SK-N-SH (cell line): ENCODE results near the gene SERINC2. TPM values are rescaled to one million over a fixed set of nuclear protein-coding genes. Genes with fewer than 3 reads are reported as not detected.

Experiments used
- CTCF ChIA-PET: fragments of 300-600, 350-600 bp; formaldehyde crosslinking; extraction: SDS; loops from one replicate; lab custom pipeline; 2021; lab: Yijun Ruan, JAX
- POLR2A ChIA-PET: fragments of 350-600 bp; sonication (Branson Sonifier 250); formaldehyde crosslinking; extraction: SDS; loops from one replicate; lab custom pipeline; 2020; ENCODE audit warnings: antibody characterized with exemption, inconsistent platforms; lab: Yijun Ruan, JAX
- DNase-seq: peaks from one replicate; pipeline ENCODE4 v3.0.0; 2012
- H2AFZ ChIP-seq: fragments of 200-600 bp; sonication (generic); 2 replicates; pipeline ENCODE4 v1.8.1; 2016; ENCODE audit warnings: antibody characterized with exemption, mild to moderate bottlenecking, low read depth
- H3F3A ChIP-seq: fragments of 200-600 bp; sonication (generic); replicated peaks from 2 replicates; pipeline ENCODE3; 2016; ENCODE audit warnings: antibody characterized with exemption, mild to moderate bottlenecking; ENCODE audit not compliant: insufficient read depth
- H3K27ac ChIP-seq, 2 experiments: fragments of 200-500 bp in 1 of 2; fragments of 200-600 bp in 1 of 2; sonication (Bioruptor generic) in 1 of 2; sonication (generic), shearing (Covaris generic) in 1 of 2; 2 replicates each; pipeline versions ENCODE4 v1.5.1 to v1.6.1; 2014 to 2016; ENCODE audit warnings: low read depth in 2 of 2, inconsistent platforms in 1 of 2, low read length in 1 of 2, mild to moderate bottlenecking in 1 of 2, mixed read lengths in 1 of 2
- H3K27me3 ChIP-seq: fragments of 200-600 bp; sonication (generic), shearing (Covaris generic); 2 replicates; pipeline ENCODE4 v1.6.1; 2016; ENCODE audit warnings: mixed run types; ENCODE audit not compliant: insufficient read depth
- H3K36me3 ChIP-seq, 2 experiments: fragments of 200-500 bp in 1 of 2; fragments of 200-600 bp in 1 of 2; sonication (Bioruptor generic) in 1 of 2; sonication (generic) in 1 of 2; replicated peaks in 1 of 2; 2 replicates each; pipeline versions ENCODE3 to v1.5.1; 2014 to 2016; ENCODE audit warnings: low read length in 1 of 2, mild to moderate bottlenecking in 1 of 2; ENCODE audit not compliant: insufficient read depth in 2 of 2, control insufficient read depth in 1 of 2
- H3K4me1 ChIP-seq, 2 experiments: fragments of 200-500 bp in 1 of 2; fragments of 200-600 bp in 1 of 2; sonication (Bioruptor generic) in 1 of 2; sonication (generic), shearing (Covaris generic) in 1 of 2; 2 replicates each; pipeline versions ENCODE4 v1.5.1 to v1.6.1; 2014 to 2016; ENCODE audit warnings: low read depth in 1 of 2, low read length in 1 of 2, mixed run types in 1 of 2; ENCODE audit not compliant: insufficient read depth in 2 of 2, control insufficient read depth in 1 of 2
- H3K4me2 ChIP-seq: fragments of 200-600 bp; sonication (generic), shearing (Covaris generic); 2 replicates; pipeline ENCODE4 v1.6.1; 2017; ENCODE audit warnings: mixed run types
- H3K4me3 ChIP-seq, 2 experiments: fragments of 200-500 bp in 1 of 2; fragments of 200-600 bp in 1 of 2; sonication (Bioruptor generic) in 1 of 2; sonication (generic), shearing (Covaris generic) in 1 of 2; 2 replicates each; pipeline versions ENCODE4 v1.5.1 to v1.8.1; 2014 to 2016; ENCODE audit warnings: low read depth in 2 of 2, inconsistent platforms in 1 of 2, low read length in 1 of 2, mild to moderate bottlenecking in 1 of 2, mixed read lengths in 1 of 2, moderate library complexity in 1 of 2
- H3K79me2 ChIP-seq: fragments of 200-600 bp; sonication (generic); 2 replicates; pipeline ENCODE4 v1.8.1; 2017; ENCODE audit warnings: mild to moderate bottlenecking; ENCODE audit not compliant: insufficient read depth
- H3K9ac ChIP-seq: fragments of 200-600 bp; sonication (generic); 2 replicates; pipeline ENCODE4 v1.6.1; 2017; ENCODE audit warnings: mixed run types
- H3K9me2 ChIP-seq: fragments of 200-600 bp; sonication (generic); 2 replicates; pipeline ENCODE4 v1.6.1; 2017; ENCODE audit warnings: mixed run types
- H3K9me3 ChIP-seq: fragments of 200-600 bp; sonication (generic); 2 replicates; pipeline ENCODE4 v1.6.1; 2017; ENCODE audit warnings: mixed run types, mild to moderate bottlenecking, moderate library complexity
- H4K20me1 ChIP-seq: fragments of 200-600 bp; sonication (generic); 2 replicates; pipeline ENCODE4 v1.6.1; 2017; ENCODE audit warnings: mild to moderate bottlenecking, mixed run types; ENCODE audit not compliant: insufficient read depth
- CHD2 ChIP-seq: fragments of 150-350 bp; IDR thresholded peaks from 2 replicates; pipeline ENCODE4 v1.6.1; 2018; ENCODE audit warnings: low read length; ENCODE audit not compliant: partially characterized antibody
- EP300 ChIP-seq, 2 experiments: IDR thresholded peaks; 2 replicates each; pipeline versions ENCODE4 v1.4.0 to v1.6.1; 2012; ENCODE audit warnings: borderline replicate concordance in 1 of 2, low read depth in 1 of 2, low read length in 1 of 2
- EZH2phosphoT487 ChIP-seq: fragments of 200-600 bp; sonication (generic); IDR thresholded peaks from 2 replicates; pipeline ENCODE4 v1.6.1; 2017; ENCODE audit warnings: low read depth, mixed run types, mild to moderate bottlenecking, antibody characterized with exemption, moderate library complexity, borderline replicate concordance
- FOSL2 ChIP-seq: IDR thresholded peaks from 2 replicates; pipeline ENCODE4 v1.4.0; 2012; ENCODE audit warnings: low read depth, mild to moderate bottlenecking, moderate library complexity, borderline replicate concordance
- FOXJ3 ChIP-seq: sonication (generic); formaldehyde crosslinking; IDR thresholded peaks from 2 replicates; pipeline ENCODE4 v1.5.1; 2020; ENCODE audit warnings: mild to moderate bottlenecking, missing genetic modification reagents
- FOXM1 ChIP-seq: IDR thresholded peaks from 2 replicates; pipeline ENCODE4 v1.4.0; 2012; ENCODE audit warnings: low read depth, mild to moderate bottlenecking
- GATA2 ChIP-seq: sonication (generic); formaldehyde crosslinking; IDR thresholded peaks from 2 replicates; pipeline ENCODE4 v1.5.0; 2020; ENCODE audit warnings: mild to moderate bottlenecking, missing genetic modification reagents
- IRF3 ChIP-seq: fragments of 150-350 bp; IDR thresholded peaks from 2 replicates; pipeline ENCODE4 v1.6.1; 2016; ENCODE audit warnings: mild to moderate bottlenecking, low read depth, low read length
- JUND ChIP-seq: IDR thresholded peaks from 2 replicates; pipeline ENCODE4 v1.4.0; 2012
- MAX ChIP-seq: IDR thresholded peaks from 2 replicates; pipeline ENCODE4 v1.4.0; 2012; ENCODE audit warnings: low read depth
- MEF2A ChIP-seq: IDR thresholded peaks from 2 replicates; pipeline ENCODE4 v1.4.0; 2012; ENCODE audit warnings: low read depth, borderline replicate concordance
- NFIC ChIP-seq: IDR thresholded peaks from 2 replicates; pipeline ENCODE4 v1.4.0; 2012; ENCODE audit warnings: borderline replicate concordance
- POLR2AphosphoS5 ChIP-seq: IDR thresholded peaks from 2 replicates; pipeline ENCODE4 v1.6.1; 2012; ENCODE audit warnings: low read depth, low read length
- RAD21 ChIP-seq: IDR thresholded peaks from 2 replicates; pipeline ENCODE4 v1.6.1; 2012; ENCODE audit warnings: mild to moderate bottlenecking, low read length
- RCOR1 ChIP-seq: fragments of 150-350 bp; IDR thresholded peaks from 2 replicates; pipeline ENCODE4 v1.6.1; 2017; ENCODE audit warnings: antibody characterized with exemption, low read length
- RFX5 ChIP-seq: IDR thresholded peaks from 2 replicates; pipeline ENCODE4 v1.6.1; 2012; ENCODE audit warnings: mild to moderate bottlenecking, improper control_type of control experiment, low read length
- SIN3A ChIP-seq: IDR thresholded peaks from 2 replicates; pipeline ENCODE4 v1.6.1; 2012; ENCODE audit warnings: low read depth, mild to moderate bottlenecking, low read length, moderate library complexity, borderline replicate concordance
- SMC3 ChIP-seq: IDR thresholded peaks from 2 replicates; pipeline ENCODE4 v1.6.1; 2012; ENCODE audit warnings: low read depth, low read length, improper control_type of control experiment
- WGBS: methylation state at CpG from one replicate; pipeline ENCODE4 v1.1.6; 2017; ENCODE audit warnings: low lambda C conversion rate; 5-methylcytosine and 5-hydroxymethylcytosine counted together
- polyA plus RNA-seq, 3 experiments: library from polyadenylated mRNA; depleted of rRNA; stranded (reverse); fragments of >200 nt; gene quantifications; 2 replicates each; pipeline ENCODE4 v1.2.3, GENCODE V29; 2012
- TF ChIP-seq, protein P1 (sequence below): IDR thresholded peaks from 2 replicates; pipeline ENCODE4 v1.4.0; 2012; ENCODE audit warnings: low read depth, borderline replicate concordance

SERINC2 gene
- polyA plus RNA-seq, 1 of the 3 experiments (the other 2 are of a cell fraction), result 22.2 TPM

- no peak for TF ChIP-seq SIN3A
- TF ChIP-seq SMC3, result no peak
These were observed 39.0 kb upstream of the SERINC2 start (continued) for GRCh38 chr1:31373897-31374486.

GRCh38 chr1:31374511-31375196 is 38.4 kb upstream of the SERINC2 start:
- Histone ChIP-seq H3K9me2 (no peaks in the 10 kb centered on the region), H4K20me1 (no peaks in the 10 kb centered on the region), H3K4me3 (no peak overlapping the region), H3K9ac (no peak overlapping the region), H3K9me3 (no peaks in the 10 kb centered on the region), H3K27me3 (no peaks in the 10 kb centered on the region), H3K27ac (no peak overlapping the region), H3K4me2 (no peak overlapping the region), H2AFZ (no peak overlapping the region), H3K36me3 (no peaks in the 10 kb centered on the region), H3K79me2 (no peaks in the 10 kb centered on the region), H3F3A (no peaks in the 10 kb centered on the region), H3K4me1 (peaks cover 0 to 26% of the 10 kb centered on the region in 2 experiments; a peak in 1 of 4 replicates)
- POLR2A ChIA-PET, result no interaction called here
- 95% methylated on average over 6 of the region's 7 CpGs for WGBS
- TF ChIP-seq NFIC (peak; percentile 53), FOSL2 (peak; percentile 12; the same call in 1 of the 2 replicates), IRF3 (no peak), RAD21 (no peak)
- CTCF ChIA-PET, result interaction anchor here (0.8 to 12.3 kb wide), 5 partner anchors 20 to 191 kb away, joined by 3 to 88 read pairs (median 8); no protein-coding TSS in a partner anchor
- DNase-seq, result no peak

- no peaks in the 10 kb centered on the region for H3K36me3 ChIP-seq
- no peak overlapping the region for H3K4me2 ChIP-seq
- 56% methylated on average over 8 of the region's 8 CpGs for WGBS
- no peak overlapping the region for H3K4me3 ChIP-seq
- H3F3A ChIP-seq, result no peaks in the 10 kb centered on the region
- no peaks in the 10 kb centered on the region for H4K20me1 ChIP-seq
- H2AFZ ChIP-seq, result peak overlapping the region; percentile 42; the same call in 1 of the 2 replicates
- no peaks in the 10 kb centered on the region for H3K9me2 ChIP-seq
- POLR2A ChIA-PET, result interaction anchor here (0.6 kb wide), 1 partner anchor 17 kb away, joined by 4 read pairs; no protein-coding TSS in a partner anchor
- peak; percentile 90 for DNase-seq
- H3K9ac ChIP-seq, result no peak overlapping the region
- CTCF ChIA-PET, result interaction anchor here (1.2 to 12.3 kb wide), 3 partner anchors 18 to 193 kb away, joined by 4 to 88 read pairs (median 16); no protein-coding TSS in a partner anchor
- no peaks in the 10 kb centered on the region for H3K27me3 ChIP-seq
- H3K9me3 ChIP-seq, result no peaks in the 10 kb centered on the region
- no peaks in the 10 kb centered on the region for H3K79me2 ChIP-seq
- H3K27ac ChIP-seq, result peak overlapping the region; percentile 33 to 81; a peak in 3 of 4 replicates
- peaks cover 0 to 28% of the 10 kb centered on the region in 2 experiments; a peak in 1 of 4 replicates for H3K4me1 ChIP-seq
- no peak for TF ChIP-seq FOXM1
- peak; percentile 25; the same call in 1 of the 2 replicates for TF ChIP-seq POLR2AphosphoS5
- no peak for TF ChIP-seq FOXJ3
- 0 out of 2 replicates have a peak, but pooled peaks have one; percentile 36 for TF ChIP-seq RCOR1
- TF ChIP-seq CHD2, result peak; percentile 31
- TF ChIP-seq RFX5, result peak; percentile 27; the same call in 1 of the 2 replicates
- TF ChIP-seq EZH2phosphoT487, result no peak
- peak; percentile 50 for TF ChIP-seq GATA2 (CRISPR knock-in tag)
- no peak for TF ChIP-seq MAX
- TF ChIP-seq SMC3, result no peak
- TF ChIP-seq EP300 (IDR thresholded peaks at IDR 0.05; ENCODE audit: borderline replicate concordance in 1 of 2, low read depth in 1 of 2, low read length in 1 of 2), result no peak
- no peak for TF ChIP-seq MEF2A
- peak; percentile 11; the same call in 1 of the 2 replicates for TF ChIP-seq FOSL2
- TF ChIP-seq, protein P1, sequence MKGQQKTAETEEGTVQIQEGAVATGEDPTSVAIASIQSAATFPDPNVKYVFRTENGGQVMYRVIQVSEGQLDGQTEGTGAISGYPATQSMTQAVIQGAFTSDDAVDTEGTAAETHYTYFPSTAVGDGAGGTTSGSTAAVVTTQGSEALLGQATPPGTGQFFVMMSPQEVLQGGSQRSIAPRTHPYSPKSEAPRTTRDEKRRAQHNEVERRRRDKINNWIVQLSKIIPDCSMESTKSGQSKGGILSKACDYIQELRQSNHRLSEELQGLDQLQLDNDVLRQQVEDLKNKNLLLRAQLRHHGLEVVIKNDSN, result no peak
- TF ChIP-seq IRF3, result no peak
- no peak; the same call in 1 of the 2 replicates for TF ChIP-seq JUND
These were observed 36.5 kb upstream of the SERINC2 start for GRCh38 chr1:31376375-31377134.
